SK-N-SH (cell line): Measurements from ENCODE around the gene ZNF491.
"Not testable (repeated sequence)": the region's sequence is repeated elsewhere in the genome, so short reads cannot be mapped to it uniquely, and the experiment has no call there.

Experiments
- EP300 ChIP-seq, 2 experiments: IDR thresholded peaks; 2 replicates each; pipeline versions ENCODE4 v1.4.0 to v1.6.1; 2012; ENCODE audit warnings: borderline replicate concordance in 1 of 2, low read depth in 1 of 2, low read length in 1 of 2
- EZH2phosphoT487 ChIP-seq: fragments of 200-600 bp; sonication (generic); IDR thresholded peaks from 2 replicates; pipeline ENCODE4 v1.6.1; 2017; ENCODE audit warnings: low read depth, mixed run types, mild to moderate bottlenecking, antibody characterized with exemption, moderate library complexity, borderline replicate concordance
- FOXM1 ChIP-seq: IDR thresholded peaks from 2 replicates; pipeline ENCODE4 v1.4.0; 2012; ENCODE audit warnings: low read depth, mild to moderate bottlenecking
- GABPA ChIP-seq: IDR thresholded peaks from 2 replicates; pipeline ENCODE4 v1.4.0; 2012; ENCODE audit warnings: low read depth, mild to moderate bottlenecking
- IRF3 ChIP-seq: fragments of 150-350 bp; IDR thresholded peaks from 2 replicates; pipeline ENCODE4 v1.6.1; 2016; ENCODE audit warnings: mild to moderate bottlenecking, low read depth, low read length
- MXI1 ChIP-seq: IDR thresholded peaks from 2 replicates; pipeline ENCODE4 v1.6.1; 2012; ENCODE audit warnings: mild to moderate bottlenecking, low read depth, low read length, improper control_type of control experiment
- POLR2AphosphoS5 ChIP-seq: IDR thresholded peaks from 2 replicates; pipeline ENCODE4 v1.6.1; 2012; ENCODE audit warnings: low read depth, low read length
- RAD21 ChIP-seq: IDR thresholded peaks from 2 replicates; pipeline ENCODE4 v1.6.1; 2012; ENCODE audit warnings: mild to moderate bottlenecking, low read length
- RFX5 ChIP-seq: IDR thresholded peaks from 2 replicates; pipeline ENCODE4 v1.6.1; 2012; ENCODE audit warnings: mild to moderate bottlenecking, improper control_type of control experiment, low read length
- TAF1 ChIP-seq: IDR thresholded peaks from 2 replicates; pipeline ENCODE4 v1.6.1; 2012; ENCODE audit warnings: low read depth, mild to moderate bottlenecking, low read length, moderate library complexity, borderline replicate concordance
- YY1 ChIP-seq: IDR thresholded peaks from 2 replicates; pipeline ENCODE4 v1.4.0; 2012; ENCODE audit warnings: low read depth, mild to moderate bottlenecking
- TF ChIP-seq, protein P1 (sequence below): fragments of 200-600 bp; sonication (generic); IDR thresholded peaks from 2 replicates; pipeline ENCODE4 v1.6.1; 2017; ENCODE audit warnings: antibody characterized with exemption, mild to moderate bottlenecking, moderate library complexity

GRCh38 chr19:11847615-11848014 lies 49.3 kb downstream of the ZNF491 start:
- TF ChIP-seq MXI1; EP300 (IDR thresholded peaks at IDR 0.05; ENCODE audit: borderline replicate concordance in 1 of 2, low read depth in 1 of 2, low read length in 1 of 2); RAD21; TAF1; FOXM1; GABPA; POLR2AphosphoS5; YY1; IRF3; RFX5; EZH2phosphoT487: not testable (repeated sequence)
- TF ChIP-seq, protein P1, sequence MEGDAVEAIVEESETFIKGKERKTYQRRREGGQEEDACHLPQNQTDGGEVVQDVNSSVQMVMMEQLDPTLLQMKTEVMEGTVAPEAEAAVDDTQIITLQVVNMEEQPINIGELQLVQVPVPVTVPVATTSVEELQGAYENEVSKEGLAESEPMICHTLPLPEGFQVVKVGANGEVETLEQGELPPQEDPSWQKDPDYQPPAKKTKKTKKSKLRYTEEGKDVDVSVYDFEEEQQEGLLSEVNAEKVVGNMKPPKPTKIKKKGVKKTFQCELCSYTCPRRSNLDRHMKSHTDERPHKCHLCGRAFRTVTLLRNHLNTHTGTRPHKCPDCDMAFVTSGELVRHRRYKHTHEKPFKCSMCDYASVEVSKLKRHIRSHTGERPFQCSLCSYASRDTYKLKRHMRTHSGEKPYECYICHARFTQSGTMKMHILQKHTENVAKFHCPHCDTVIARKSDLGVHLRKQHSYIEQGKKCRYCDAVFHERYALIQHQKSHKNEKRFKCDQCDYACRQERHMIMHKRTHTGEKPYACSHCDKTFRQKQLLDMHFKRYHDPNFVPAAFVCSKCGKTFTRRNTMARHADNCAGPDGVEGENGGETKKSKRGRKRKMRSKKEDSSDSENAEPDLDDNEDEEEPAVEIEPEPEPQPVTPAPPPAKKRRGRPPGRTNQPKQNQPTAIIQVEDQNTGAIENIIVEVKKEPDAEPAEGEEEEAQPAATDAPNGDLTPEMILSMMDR: not testable (repeated sequence)
